ENCODE measurements around the gene PLEKHH1.
"Not testable (repeated sequence)": the region's sequence is repeated elsewhere in the genome, so short reads cannot be mapped to it uniquely, and the experiment has no call there.

PLEKHH1 gene

GRCh38 chr14:67589204-67589770 is 56.2 kb downstream of the PLEKHH1 start:
- no peak for DNase-seq

- DNase-seq, result not testable (repeated sequence)
Observed at GRCh38 chr14:67593650-67594049, 60.6 kb downstream of the PLEKHH1 start.

DNA sequence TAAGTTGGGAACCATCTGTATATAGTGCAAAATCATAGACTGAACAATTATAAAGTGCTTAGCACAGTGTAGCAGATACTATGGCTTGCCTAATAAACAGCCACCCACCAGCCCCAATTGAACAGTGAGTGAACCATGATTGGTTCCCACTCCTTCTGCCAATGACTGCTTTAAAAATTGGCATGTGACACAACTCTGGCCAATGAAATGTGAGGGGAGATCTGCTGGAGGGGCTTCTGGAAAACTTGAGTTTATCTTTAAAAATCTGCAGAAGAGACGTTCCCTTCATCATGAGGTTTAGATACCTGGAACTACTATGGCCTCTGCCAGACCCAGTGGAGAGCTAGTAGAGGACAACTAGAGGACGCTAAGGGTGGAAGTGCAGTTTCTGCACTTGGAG is 62.3 kb downstream of the PLEKHH1 start:
- DNase-seq, result no peak

- peak; percentile 76 for DNase-seq
Observed at GRCh38 chr14:67599698-67600561, 66.8 kb downstream of the PLEKHH1 start, which contains the start of gene PIGH. TSS of gene PIGH (minus strand) at chr14:67600268. CDS start at chr14:67600203, 65 bp downstream.

- not testable (repeated sequence) for DNase-seq
Observed at GRCh38 chr14:67600562-67600974, 67.5 kb downstream of the PLEKHH1 start.

GRCh38 chr14:67602076-67602475 is 69.0 kb downstream of the PLEKHH1 start:
- DNase-seq, result no peak

DNA sequence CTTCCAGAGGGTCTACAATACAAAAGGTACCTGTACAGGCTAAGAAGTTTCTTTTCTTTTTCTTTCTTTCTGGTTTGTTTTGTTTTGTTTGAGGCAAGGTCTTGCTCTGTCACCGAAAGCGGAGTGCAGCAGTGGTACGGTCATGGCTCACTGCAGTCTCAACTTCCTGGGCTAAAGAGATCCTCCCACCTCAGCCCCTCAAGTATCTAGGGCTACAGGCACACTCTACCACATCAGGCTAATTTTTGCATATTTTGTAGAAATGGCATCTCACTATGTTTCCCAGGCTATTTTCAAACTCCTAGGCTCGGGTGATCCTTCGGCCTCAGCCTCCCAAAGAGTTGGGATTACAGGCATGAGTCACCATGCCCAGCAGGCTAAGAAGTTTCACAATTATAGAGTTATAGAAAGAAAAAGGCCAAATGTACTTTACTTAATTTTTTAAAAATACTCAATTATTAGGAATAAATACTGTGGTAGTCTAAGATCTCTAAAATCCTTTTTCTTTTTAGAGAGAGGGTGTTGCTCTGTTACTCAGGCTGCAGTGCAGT is 70.0 kb downstream of the PLEKHH1 start:
- DNase-seq, result no peak

DNA sequence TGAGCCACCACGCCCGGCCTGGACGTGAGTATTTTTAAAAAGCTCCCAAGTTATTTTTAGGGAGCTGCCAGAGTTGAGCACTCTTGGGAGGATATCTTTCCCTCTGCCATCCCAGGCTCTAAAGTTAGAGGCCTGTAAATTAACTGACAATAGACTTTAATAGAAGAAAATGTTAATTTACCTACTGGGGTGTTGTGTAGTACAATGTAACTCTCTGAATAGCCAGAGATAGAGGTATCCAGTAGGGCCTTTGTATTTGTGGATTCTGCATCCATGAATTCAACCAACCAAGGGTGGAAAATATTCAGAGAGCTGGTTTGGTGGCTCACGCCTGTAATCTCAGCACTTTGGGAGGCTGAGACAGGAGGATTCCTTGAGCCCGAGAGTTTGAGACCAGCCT is 74.6 kb downstream of the PLEKHH1 start:
- DNase-seq, result no peak

- DNase-seq, result no peak
Observed at GRCh38 chr14:67609642-67610310, 76.7 kb downstream of the PLEKHH1 start.

- no peak for DNase-seq
Observed at GRCh38 chr14:67610491-67610890, 77.4 kb downstream of the PLEKHH1 start.

DNA sequence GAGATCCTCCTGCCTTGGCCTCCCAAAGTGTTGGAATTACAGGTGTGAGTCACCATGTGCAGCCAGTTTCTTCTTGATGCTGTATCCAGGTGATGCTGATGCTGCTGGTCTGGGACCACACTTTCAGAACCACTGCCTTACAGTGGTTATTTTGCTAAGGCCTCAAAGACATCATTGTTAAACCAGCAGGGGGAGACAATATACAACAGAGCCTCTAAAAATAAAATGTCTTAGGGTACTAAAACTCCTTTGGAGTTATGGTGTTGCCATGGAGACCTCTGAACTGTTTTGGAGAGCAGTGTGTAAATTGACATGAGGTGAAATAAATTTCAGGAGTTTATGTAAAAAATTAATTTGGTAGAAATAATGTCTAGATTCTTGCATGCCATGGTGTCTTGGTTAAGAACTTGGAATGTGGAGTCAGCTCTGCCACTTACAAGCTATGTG is 85.5 kb downstream of the PLEKHH1 start:
- peak; percentile 36 for DNase-seq

DNA sequence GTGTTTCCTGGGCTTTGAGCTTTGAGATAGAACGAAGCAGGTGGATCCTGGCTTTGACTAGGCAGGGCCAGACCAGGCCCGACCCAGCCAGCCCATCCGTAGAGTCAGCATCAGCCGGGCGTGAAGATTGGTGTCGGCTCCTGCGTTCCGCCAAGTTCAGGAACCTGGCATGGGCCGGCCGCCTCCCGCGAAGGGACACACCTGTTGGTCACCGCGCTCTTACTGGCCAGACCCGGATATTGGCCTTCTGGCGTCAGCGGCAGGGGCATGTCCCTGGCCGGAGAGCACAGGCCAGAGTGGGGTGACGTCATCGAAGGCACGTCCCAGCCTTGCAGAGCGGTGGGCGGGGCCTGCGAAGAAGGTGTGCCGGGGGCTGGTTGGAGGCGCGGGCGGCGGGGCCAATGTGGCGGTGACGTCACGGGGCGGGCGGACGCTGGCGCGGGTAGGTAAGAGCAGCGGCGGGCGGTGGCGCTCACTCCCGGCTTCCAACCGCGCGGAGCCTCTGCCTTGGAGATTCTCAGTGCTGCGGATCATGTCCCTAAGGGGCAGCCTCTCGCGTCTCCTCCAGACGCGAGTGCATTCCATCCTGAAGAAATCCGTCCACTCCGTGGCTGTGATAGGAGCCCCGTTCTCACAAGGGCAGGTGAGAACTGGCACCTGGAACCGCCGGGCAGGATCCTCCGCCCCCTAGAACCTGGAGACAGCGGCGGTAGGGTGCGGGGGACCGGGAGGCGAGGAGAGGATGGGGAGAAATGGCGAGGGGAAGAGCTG is 86.5 kb downstream of the PLEKHH1 start, which contains the start of gene ARG2:
ARG2 (plus strand) TSS at position 475 of the 771 bp plus-strand sequence; CDS start at position 533, 58 bp downstream.
- DNase-seq, result peak; percentile 90

GRCh38 chr14:67620217-67620785 is 87.2 kb downstream of the PLEKHH1 start:
- DNase-seq, result peak; percentile 8

GRCh38 chr14:67622675-67623074 is 89.6 kb downstream of the PLEKHH1 start:
- no peak for DNase-seq

GRCh38 chr14:67623114-67623513 is 90.0 kb downstream of the PLEKHH1 start:
- DNase-seq, result no peak

DNA sequence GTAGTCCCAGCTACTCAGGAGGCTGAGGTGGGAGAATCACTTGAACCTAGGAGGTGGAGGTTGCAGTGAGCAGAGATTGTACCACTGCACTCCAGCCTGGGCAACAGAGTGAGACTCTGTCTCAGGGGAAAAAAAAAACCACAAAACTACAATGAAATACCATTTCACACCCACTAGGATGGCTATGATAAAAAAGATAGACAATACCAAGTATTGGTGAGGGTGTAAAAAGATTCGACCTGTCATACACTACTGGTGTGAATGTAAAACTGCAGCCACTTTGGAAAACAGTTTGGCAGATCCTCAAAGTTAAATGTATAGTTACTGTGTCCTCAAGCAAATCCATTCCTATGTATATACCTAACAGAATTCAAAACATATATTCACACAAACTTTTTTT is 93.0 kb downstream of the PLEKHH1 start:
- not testable (repeated sequence) for DNase-seq

GRCh38 chr14:67627519-67627918 is 94.4 kb downstream of the PLEKHH1 start:
- DNase-seq, result no peak

DNA sequence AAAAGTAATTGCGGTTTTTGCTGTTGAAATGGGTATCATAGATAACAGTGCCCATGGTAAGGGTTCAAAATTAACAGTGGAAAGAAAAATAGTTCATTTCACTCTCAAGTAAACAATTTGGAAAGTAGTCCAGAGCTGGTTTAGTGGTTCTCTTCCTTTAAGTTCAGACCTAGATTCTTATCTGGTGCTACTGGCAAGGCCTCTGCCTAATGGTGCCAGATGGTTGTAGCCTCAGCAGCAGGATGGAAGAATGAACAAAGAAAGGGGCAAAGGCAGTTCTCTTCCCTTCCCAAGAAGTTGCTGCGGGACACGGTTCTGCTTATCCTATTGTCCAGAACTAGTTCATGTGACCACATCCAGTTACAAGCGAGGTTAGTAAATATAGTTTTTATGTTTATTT is 97.1 kb downstream of the PLEKHH1 start:
- no peak for DNase-seq

DNA sequence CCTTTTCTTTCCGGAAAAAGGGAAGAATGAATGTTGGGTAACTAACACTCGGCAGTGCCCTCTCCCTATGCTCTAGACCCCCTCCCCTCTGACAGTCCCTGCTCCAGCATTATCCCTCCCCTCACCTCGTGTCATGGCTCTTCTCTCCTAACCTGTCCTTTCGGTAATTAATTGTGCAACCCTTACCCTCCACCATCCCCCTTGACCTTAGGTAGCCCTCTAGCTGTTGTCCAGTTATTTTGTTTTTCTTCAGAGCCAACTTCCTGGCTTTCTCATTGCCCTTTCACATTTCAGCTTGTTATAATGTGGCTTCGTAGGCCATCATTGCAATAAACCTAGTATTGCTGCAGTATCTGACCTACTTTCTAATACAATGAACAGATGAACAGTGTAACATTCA is 97.8 kb downstream of the PLEKHH1 start:
- no peak for DNase-seq

GRCh38 chr14:67633451-67634147 is 100.5 kb downstream of the PLEKHH1 start:
- no peak for DNase-seq

DNA sequence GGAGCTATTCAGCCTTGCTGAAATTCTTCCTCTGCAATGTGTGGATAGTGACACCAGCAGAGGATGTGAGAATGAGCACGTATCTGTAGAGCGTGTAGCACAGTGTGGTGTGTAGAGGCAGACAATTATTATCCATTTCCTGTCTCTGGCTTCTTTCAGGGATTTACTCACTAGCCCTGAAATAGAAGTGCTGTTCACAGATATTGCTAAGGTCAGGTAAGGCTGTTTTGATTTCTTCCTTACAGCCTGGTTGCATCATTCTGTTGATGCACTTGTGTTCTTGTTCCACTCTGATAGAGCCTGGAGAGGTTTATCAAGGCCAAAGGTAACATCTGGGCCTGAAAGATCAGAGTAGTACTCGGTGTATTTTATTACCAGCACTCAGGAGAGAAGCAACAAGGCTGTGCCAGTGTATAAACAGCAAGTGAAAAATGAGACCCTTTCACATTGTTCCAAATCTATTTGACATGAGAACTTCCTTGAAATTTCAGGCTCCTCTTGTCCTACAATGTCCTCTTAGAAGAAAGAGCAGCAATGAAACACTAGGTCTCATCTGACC is 103.3 kb downstream of the PLEKHH1 start:
- no peak for DNase-seq
